Right atrium auricular region (tissue), 2 donors: ENCODE data around the gene STXBP4. TPM values are rescaled to one million over a fixed set of nuclear protein-coding genes. Genes with fewer than 3 reads are reported as not detected.

Experiments used
- DNase-seq: peaks from one replicate; pipeline ENCODE4 v3.0.0-alpha.2; 2019; ENCODE audit warnings: low spot score
- H3K27ac ChIP-seq, 2 donors: fragments of 200-600 bp; sonication (generic); 1 replicate in 1 of 2; 2 replicates in 1 of 2; pipeline ENCODE4 v1.5.1; 2016 to 2019
- H3K27me3 ChIP-seq, 2 donors: fragments of 200-600 bp; sonication (generic); one replicate each; pipeline versions ENCODE4 v1.5.1 to v1.6.0; 2017 to 2019
- H3K36me3 ChIP-seq: fragments of 200-600 bp; sonication (generic); one replicate; pipeline ENCODE4 v1.5.1; 2016
- H3K4me1 ChIP-seq, 2 donors: fragments of 200-600 bp; sonication (generic); one replicate each; pipeline versions ENCODE4 v1.5.1 to v1.6.0; 2017 to 2019
- H3K4me3 ChIP-seq, 2 donors: fragments of 200-600 bp; sonication (generic); 1 replicate in 1 of 2; 2 replicates in 1 of 2; pipeline ENCODE4 v1.5.1; 2017 to 2019; ENCODE audit warnings: mild to moderate bottlenecking in 1 of 2, moderate library complexity in 1 of 2
- H3K9me3 ChIP-seq, 2 donors: fragments of 200-600 bp; sonication (generic); one replicate each; pipeline ENCODE4 v1.5.1; 2019
- total RNA-seq, 2 donors: library from RNA; depleted of rRNA; stranded (reverse); fragments of >200 nt; gene quantifications; one replicate each; pipeline ENCODE4 v1.1.0, GENCODE V29; 2016
- TF ChIP-seq, protein P1 (sequence below), 2 donors: fragments of 200-600 bp; sonication (generic); IDR thresholded peaks; one replicate each; pipeline ENCODE4 v1.5.1; 2019; ENCODE audit warnings: antibody characterized with exemption in 2 of 2

The STXBP4 gene, protein sequence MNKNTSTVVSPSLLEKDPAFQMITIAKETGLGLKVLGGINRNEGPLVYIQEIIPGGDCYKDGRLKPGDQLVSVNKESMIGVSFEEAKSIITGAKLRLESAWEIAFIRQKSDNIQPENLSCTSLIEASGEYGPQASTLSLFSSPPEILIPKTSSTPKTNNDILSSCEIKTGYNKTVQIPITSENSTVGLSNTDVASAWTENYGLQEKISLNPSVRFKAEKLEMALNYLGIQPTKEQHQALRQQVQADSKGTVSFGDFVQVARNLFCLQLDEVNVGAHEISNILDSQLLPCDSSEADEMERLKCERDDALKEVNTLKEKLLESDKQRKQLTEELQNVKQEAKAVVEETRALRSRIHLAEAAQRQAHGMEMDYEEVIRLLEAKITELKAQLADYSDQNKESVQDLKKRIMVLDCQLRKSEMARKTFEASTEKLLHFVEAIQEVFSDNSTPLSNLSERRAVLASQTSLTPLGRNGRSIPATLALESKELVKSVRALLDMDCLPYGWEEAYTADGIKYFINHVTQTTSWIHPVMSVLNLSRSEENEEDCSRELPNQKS
- 10 to 100 TPM in 1 of 2 donors, 1 to 10 TPM in 1; 3.9 to 17.1 TPM for total RNA-seq

DNA sequence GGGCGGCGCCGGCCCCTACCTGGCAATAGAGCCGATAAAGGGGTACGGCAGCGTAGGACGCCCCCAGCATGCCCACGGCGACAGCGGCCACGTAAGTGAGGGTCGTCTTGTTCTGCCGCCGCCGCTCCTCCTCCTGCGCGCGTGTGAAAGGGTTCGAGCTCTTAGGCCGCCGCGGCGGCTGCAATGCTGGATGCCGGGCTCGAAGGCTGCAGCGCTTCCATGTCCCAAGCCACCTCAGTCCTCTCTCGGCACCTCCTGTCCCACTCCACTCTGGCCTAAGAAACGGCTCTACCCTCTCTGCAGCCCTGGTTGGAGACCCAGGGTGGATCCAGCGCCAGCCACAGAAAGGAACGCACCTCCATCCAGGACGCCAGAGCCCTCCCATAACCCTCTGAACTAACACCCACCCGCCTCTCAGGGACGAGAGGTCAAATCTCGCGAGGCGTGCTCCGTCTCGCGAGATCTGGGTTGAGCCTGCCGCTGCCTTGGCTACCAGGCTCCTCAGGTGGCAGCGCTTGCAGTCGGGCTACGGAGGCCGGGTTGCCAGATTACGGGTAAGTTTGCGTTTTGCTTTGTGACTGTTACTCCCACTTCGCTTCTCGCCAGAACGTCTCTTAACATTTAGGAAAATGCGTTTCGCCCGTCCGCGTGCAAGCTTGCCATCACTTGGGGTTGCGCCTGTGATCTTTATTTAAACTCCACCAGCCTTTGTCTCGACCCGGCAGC lies at the start of gene STXBP4, which contains the start of gene COX11:
STXBP4 (plus strand) TSS at position 504 of the 726 bp plus-strand sequence. CDS start 17,455 bp downstream, outside the sequence.
COX11 (minus strand) TSS at position 393 of the 726 bp plus-strand sequence; CDS start at position 385, 8 bp downstream.
- Histone ChIP-seq H3K4me1 (peaks cover 0 to 25% of the 10 kb centered on the region in 2 donors), H3K27ac (peak within 1 kb of the TSS; percentile 90 to 94), H3K36me3 (peaks cover 17% of the 10 kb centered on the region), H3K4me3 (peak within 1 kb of the TSS; percentile 83 to 94), H3K9me3 (no peaks in the 10 kb centered on the region), H3K27me3 (no peaks in the 10 kb centered on the region)
- DNase-seq = peak; percentile 94
- TF ChIP-seq, protein P1, sequence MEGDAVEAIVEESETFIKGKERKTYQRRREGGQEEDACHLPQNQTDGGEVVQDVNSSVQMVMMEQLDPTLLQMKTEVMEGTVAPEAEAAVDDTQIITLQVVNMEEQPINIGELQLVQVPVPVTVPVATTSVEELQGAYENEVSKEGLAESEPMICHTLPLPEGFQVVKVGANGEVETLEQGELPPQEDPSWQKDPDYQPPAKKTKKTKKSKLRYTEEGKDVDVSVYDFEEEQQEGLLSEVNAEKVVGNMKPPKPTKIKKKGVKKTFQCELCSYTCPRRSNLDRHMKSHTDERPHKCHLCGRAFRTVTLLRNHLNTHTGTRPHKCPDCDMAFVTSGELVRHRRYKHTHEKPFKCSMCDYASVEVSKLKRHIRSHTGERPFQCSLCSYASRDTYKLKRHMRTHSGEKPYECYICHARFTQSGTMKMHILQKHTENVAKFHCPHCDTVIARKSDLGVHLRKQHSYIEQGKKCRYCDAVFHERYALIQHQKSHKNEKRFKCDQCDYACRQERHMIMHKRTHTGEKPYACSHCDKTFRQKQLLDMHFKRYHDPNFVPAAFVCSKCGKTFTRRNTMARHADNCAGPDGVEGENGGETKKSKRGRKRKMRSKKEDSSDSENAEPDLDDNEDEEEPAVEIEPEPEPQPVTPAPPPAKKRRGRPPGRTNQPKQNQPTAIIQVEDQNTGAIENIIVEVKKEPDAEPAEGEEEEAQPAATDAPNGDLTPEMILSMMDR (IDR thresholded peaks at IDR 0.05) = peak; percentile 41 to 69

- no peak overlapping the region for H3K4me3 ChIP-seq
- H3K27ac ChIP-seq = no peak overlapping the region
- peaks cover 34% of the 10 kb centered on the region for H3K36me3 ChIP-seq
- DNase-seq = no peak
- peaks cover 0 to 9% of the 10 kb centered on the region in 2 donors for H3K9me3 ChIP-seq
- TF ChIP-seq, protein P1 (IDR thresholded peaks at IDR 0.05) = no peak
- no peaks in the 10 kb centered on the region for H3K27me3 ChIP-seq
- no peaks in the 10 kb centered on the region for H3K4me1 ChIP-seq
These were observed 49.1 kb upstream of the STXBP4 start for GRCh38 chr17:54919425-54919824.

- peaks cover 23% of the 10 kb centered on the region for H3K36me3 ChIP-seq
- DNase-seq = no peak
- no peaks in the 10 kb centered on the region for H3K27me3 ChIP-seq
- TF ChIP-seq, protein P1 (IDR thresholded peaks at IDR 0.05) = no peak
- H3K4me1 ChIP-seq = no peaks in the 10 kb centered on the region
- no peak overlapping the region for H3K27ac ChIP-seq
- no peak overlapping the region for H3K4me3 ChIP-seq
- H3K9me3 ChIP-seq = peaks cover 0 to 9% of the 10 kb centered on the region in 2 donors
These were observed 47.7 kb upstream of the STXBP4 start for GRCh38 chr17:54920819-54921218.

DNA sequence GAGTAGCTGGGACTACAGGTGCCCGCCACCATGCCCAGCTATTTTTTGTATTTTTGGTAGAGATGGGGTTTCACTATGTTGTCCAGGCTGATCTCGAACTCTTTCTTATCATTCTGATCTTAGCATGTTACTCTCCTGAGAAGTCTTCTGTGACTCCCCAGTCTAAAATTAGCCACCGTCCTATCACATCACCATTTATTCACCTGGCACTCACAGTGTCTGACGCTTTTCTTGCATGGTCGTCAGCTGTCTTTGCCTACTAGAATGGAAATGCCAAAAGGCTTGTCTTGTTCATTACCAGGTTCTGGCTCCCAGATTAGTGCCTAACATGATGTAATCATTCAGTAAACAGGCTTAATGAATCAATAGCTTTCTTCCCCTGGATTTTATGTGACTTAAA lies 44.2 kb upstream of the STXBP4 start:
- H3K9me3 ChIP-seq = no peaks in the 10 kb centered on the region

GRCh38 chr17:54927525-54927924 lies 41.0 kb upstream of the STXBP4 start:
- DNase-seq = no peak
- no peaks in the 10 kb centered on the region for H3K9me3 ChIP-seq
- TF ChIP-seq, protein P1 (IDR thresholded peaks at IDR 0.05) = no peak
- H3K4me1 ChIP-seq = no peaks in the 10 kb centered on the region
- no peaks in the 10 kb centered on the region for H3K36me3 ChIP-seq
- no peaks in the 10 kb centered on the region for H3K27me3 ChIP-seq
- H3K27ac ChIP-seq = no peak overlapping the region
- H3K4me3 ChIP-seq = no peak overlapping the region

More for the DNA sequence above, 44.2 kb upstream of the STXBP4 start:
- DNase-seq = no peak
- no peaks in the 10 kb centered on the region for H3K4me1 ChIP-seq
- TF ChIP-seq, protein P1 (IDR thresholded peaks at IDR 0.05) = no peak
- H3K36me3 ChIP-seq = no peaks in the 10 kb centered on the region
- H3K27me3 ChIP-seq = no peaks in the 10 kb centered on the region
- H3K27ac ChIP-seq = no peak overlapping the region
- H3K4me3 ChIP-seq = no peak overlapping the region
